H1 (cell line): ENCODE results near the gene MRTFB. TPM values are rescaled to one million over a fixed set of nuclear protein-coding genes. Genes with fewer than 3 reads are reported as not detected.

Experiments used
- CTCF ChIA-PET: fragments of 300-600 bp; sonication (Branson Sonifier 250); formaldehyde crosslinking; loops from one replicate; lab custom pipeline; 2021; ENCODE audit not compliant: partially characterized antibody; lab: Charles Lee
- POLR2A ChIA-PET: fragments of 300-600 bp; sonication (Branson Sonifier 250); formaldehyde crosslinking; loops from one replicate; lab custom pipeline; 2021; ENCODE audit warnings: inconsistent platforms; ENCODE audit not compliant: partially characterized antibody; lab: Charles Lee
- DNase-seq, 2 experiments: peaks; one replicate each; pipeline versions ENCODE4 v3.0.0 to v3.0.0-alpha.2; 2010 to 2022; ENCODE audit warnings: low spot score in 2 of 2, low read depth in 1 of 2, mixed read lengths in 1 of 2
- FAIRE-seq: peaks from 2 replicates; lab custom pipeline; 2011; peaks lifted over from hg19 to GRCh38; lab: Jason Lieb, UNC
- H2AFZ ChIP-seq: 2 replicates; pipeline ENCODE4 v1.8.1; 2012; ENCODE audit warnings: low read length, inconsistent platforms
- H2AK5ac ChIP-seq: 2 replicates; pipeline ENCODE4 v1.6.1; 2013; ENCODE audit warnings: low read depth, low read length
- H2BK120ac ChIP-seq: replicated peaks from 2 replicates; pipeline ENCODE3; 2013; ENCODE audit warnings: low read depth, low read length, inconsistent platforms
- H2BK12ac ChIP-seq: 2 replicates; pipeline ENCODE4 v1.6.1; 2013; ENCODE audit warnings: low read depth, low read length
- H2BK15ac ChIP-seq: 2 replicates; pipeline ENCODE4 v1.6.1; 2013; ENCODE audit warnings: low read length
- H2BK20ac ChIP-seq: 2 replicates; pipeline ENCODE4 v1.6.1; 2013; ENCODE audit warnings: low read length
- H2BK5ac ChIP-seq: 2 replicates; pipeline ENCODE4 v1.6.1; 2013; ENCODE audit warnings: low read depth, low read length
- H3K14ac ChIP-seq: 2 replicates; pipeline ENCODE4 v1.6.1; 2013; ENCODE audit warnings: inconsistent platforms; ENCODE audit not compliant: insufficient read length
- H3K18ac ChIP-seq: 2 replicates; pipeline ENCODE4 v1.6.1; 2013; ENCODE audit warnings: low read length; ENCODE audit errors: extremely low read depth
- H3K23ac ChIP-seq: 2 replicates; pipeline ENCODE4 v1.6.1; 2013; ENCODE audit warnings: inconsistent platforms; ENCODE audit not compliant: insufficient read length
- H3K23me2 ChIP-seq: 2 replicates; pipeline ENCODE4 v1.6.1; 2013; ENCODE audit warnings: low read depth, low read length
- H3K27ac ChIP-seq: 2 replicates; pipeline ENCODE4 v1.6.1; 2011; ENCODE audit warnings: low read depth, low read length, inconsistent platforms
- H3K27me3 ChIP-seq, 4 experiments: replicated peaks in 1 of 4; 1 replicate in 1 of 4; 2 replicates in 3 of 4; pipeline versions ENCODE4 v1.6.1 to v1.8.1; 2011 to 2013; ENCODE audit warnings: low read length in 3 of 4, mild to moderate bottlenecking in 3 of 4, inconsistent platforms in 2 of 4, mixed read lengths in 2 of 4, moderate library complexity in 1 of 4; ENCODE audit not compliant: control insufficient read depth in 3 of 4, insufficient read depth in 3 of 4; ENCODE audit errors: extremely low read depth in 1 of 4
- H3K36me3 ChIP-seq, 4 experiments: 2 replicates each; pipeline versions ENCODE4 v1.6.1 to v1.8.1; 2011 to 2013; ENCODE audit warnings: mild to moderate bottlenecking in 4 of 4, low read length in 3 of 4, moderate library complexity in 2 of 4, control low read depth in 1 of 4, inconsistent platforms in 1 of 4; ENCODE audit not compliant: insufficient read depth in 4 of 4, control insufficient read depth in 2 of 4
- H3K4ac ChIP-seq: replicated peaks from 2 replicates; pipeline ENCODE3; 2013; ENCODE audit warnings: low read length, low read depth, mixed read lengths, inconsistent platforms; ENCODE audit not compliant: insufficient read length
- H3K4me1 ChIP-seq, 4 experiments: replicated peaks in 1 of 4; 1 replicate in 1 of 4; 2 replicates in 3 of 4; pipeline versions ENCODE4 v1.6.1 to v1.8.1; 2011 to 2013; ENCODE audit warnings: low read length in 3 of 4, inconsistent platforms in 2 of 4, mixed read lengths in 1 of 4; ENCODE audit not compliant: insufficient read depth in 4 of 4, control insufficient read depth in 3 of 4
- H3K4me2 ChIP-seq, 2 experiments: 2 replicates each; pipeline versions ENCODE4 v1.6.1 to v1.8.1; 2011 to 2013; ENCODE audit warnings: low read depth in 2 of 2, low read length in 2 of 2, control low read depth in 1 of 2, inconsistent platforms in 1 of 2, mild to moderate bottlenecking in 1 of 2; ENCODE audit not compliant: insufficient read depth in 1 of 2
- H3K4me3 ChIP-seq, 4 experiments: fragments of 200-600, 300-600 bp in 1 of 4; sonication (generic), shearing (Covaris generic), sonication (Bioruptor Twin) in 1 of 4; 2 replicates each; pipeline versions ENCODE4 v1.5.1 to v1.8.1; 2011 to 2016; ENCODE audit warnings: low read length in 4 of 4, low read depth in 3 of 4, control low read depth in 2 of 4, inconsistent platforms in 2 of 4, mild to moderate bottlenecking in 2 of 4, mixed read lengths in 1 of 4, moderate library complexity in 1 of 4; ENCODE audit not compliant: insufficient read depth in 2 of 4; ENCODE audit errors: extremely low read depth in 1 of 4
- H3K56ac ChIP-seq: replicated peaks from 2 replicates; pipeline ENCODE3; 2013; ENCODE audit warnings: low read depth, mild to moderate bottlenecking, mixed read lengths, low read length, inconsistent platforms; ENCODE audit not compliant: insufficient read length
- H3K79me1 ChIP-seq: 2 replicates; pipeline ENCODE4 v1.6.1; 2013; ENCODE audit warnings: low read depth, low read length, control low read depth
- H3K79me2 ChIP-seq, 2 experiments: 2 replicates each; pipeline versions ENCODE4 v1.6.1 to v1.8.1; 2012 to 2013; ENCODE audit warnings: low read length in 2 of 2, mild to moderate bottlenecking in 2 of 2, inconsistent platforms in 1 of 2; ENCODE audit not compliant: insufficient read depth in 2 of 2, control insufficient read depth in 1 of 2
- H3K9ac ChIP-seq, 4 experiments: replicated peaks in 1 of 4; 1 replicate in 1 of 4; 2 replicates in 3 of 4; pipeline versions ENCODE4 v1.6.1 to v1.8.1; 2011 to 2013; ENCODE audit warnings: low read depth in 3 of 4, low read length in 3 of 4, control low read depth in 2 of 4, mild to moderate bottlenecking in 2 of 4, moderate library complexity in 2 of 4, inconsistent platforms in 1 of 4; ENCODE audit errors: extremely low read depth in 1 of 4
- H3K9me3 ChIP-seq, 2 experiments: 2 replicates each; pipeline versions ENCODE4 v1.6.1 to v1.8.1; 2012 to 2013; ENCODE audit warnings: mild to moderate bottlenecking in 2 of 2, moderate library complexity in 2 of 2, control low read depth in 1 of 2, inconsistent platforms in 1 of 2, low read depth in 1 of 2, low read length in 1 of 2, mixed read lengths in 1 of 2; ENCODE audit not compliant: insufficient read depth in 2 of 2
- H4K20me1 ChIP-seq, 2 experiments: replicated peaks in 1 of 2; 2 replicates each; pipeline versions ENCODE3 to v1.8.1; 2011 to 2013; ENCODE audit warnings: inconsistent platforms in 2 of 2, low read length in 2 of 2, mild to moderate bottlenecking in 1 of 2; ENCODE audit not compliant: insufficient read depth in 2 of 2, control insufficient read depth in 1 of 2
- H4K5ac ChIP-seq: 2 replicates; pipeline ENCODE4 v1.6.1; 2013; ENCODE audit warnings: low read length, low read depth, mixed read lengths, inconsistent platforms; ENCODE audit not compliant: insufficient read length
- H4K8ac ChIP-seq: 2 replicates; pipeline ENCODE4 v1.8.0; 2013; ENCODE audit warnings: mild to moderate bottlenecking, moderate library complexity, low read length, inconsistent platforms; ENCODE audit not compliant: insufficient read depth; ENCODE audit errors: extremely low read depth
- H4K91ac ChIP-seq: replicated peaks from 2 replicates; pipeline ENCODE3; 2013; ENCODE audit warnings: low read length, mixed read lengths, inconsistent platforms; ENCODE audit not compliant: insufficient read length
- CTCF ChIP-seq, 3 experiments: IDR thresholded peaks; 1 replicate in 2 of 3; 2 replicates in 1 of 3; pipeline versions ENCODE4 v1.5.1 to v1.6.1; 2011; ENCODE audit warnings: low read length in 3 of 3, mild to moderate bottlenecking in 3 of 3, inconsistent platforms in 2 of 3, low read depth in 1 of 3, moderate library complexity in 1 of 3; ENCODE audit not compliant: insufficient read depth in 1 of 3; ENCODE audit errors: control extremely low read depth in 1 of 3
- JUN ChIP-seq: IDR thresholded peaks from 2 replicates; pipeline ENCODE4 v1.6.1; 2011; ENCODE audit warnings: low read depth, mild to moderate bottlenecking, improper control_type of control experiment, low read length
- JUND ChIP-seq: IDR thresholded peaks from 2 replicates; pipeline ENCODE4 v1.6.1; 2011; ENCODE audit warnings: mild to moderate bottlenecking, improper control_type of control experiment, low read length
- NRF1 ChIP-seq: IDR thresholded peaks from 2 replicates; pipeline ENCODE4 v1.6.1; 2011; ENCODE audit warnings: mild to moderate bottlenecking, low read depth, low read length, improper control_type of control experiment
- POLR2A ChIP-seq, 2 experiments: IDR thresholded peaks; 1 replicate in 1 of 2; 2 replicates in 1 of 2; pipeline ENCODE4 v1.6.1; 2011; ENCODE audit warnings: low read depth in 2 of 2, low read length in 2 of 2, mild to moderate bottlenecking in 2 of 2; ENCODE audit errors: control extremely low read depth in 1 of 2
- RBBP5 ChIP-seq: IDR thresholded peaks from 2 replicates; pipeline ENCODE4 v1.7.1; 2012; ENCODE audit warnings: low read depth, mild to moderate bottlenecking, inconsistent platforms, low read length, moderate library complexity, borderline replicate concordance
- RXRA ChIP-seq: IDR thresholded peaks from 2 replicates; pipeline ENCODE4 v1.6.1; 2011; ENCODE audit warnings: low read depth, mild to moderate bottlenecking, low read length, moderate library complexity; ENCODE audit not compliant: insufficient read depth
- TAF1 ChIP-seq: IDR thresholded peaks from 2 replicates; pipeline ENCODE4 v1.6.1; 2011; ENCODE audit warnings: mild to moderate bottlenecking, low read depth, low read length
- TEAD4 ChIP-seq: IDR thresholded peaks from 2 replicates; pipeline ENCODE4 v1.6.1; 2012; ENCODE audit warnings: low read depth, low read length, inconsistent platforms, mixed read lengths
- WGBS, 2 experiments: shearing (Covaris generic) in 1 of 2; methylation state at CpG; one replicate each; pipeline versions ENCODE4 v1.1.6 to v1.1.7; 2013 to 2015; ENCODE audit warnings: low lambda C conversion rate in 2 of 2, mixed read lengths in 2 of 2, inconsistent platforms in 1 of 2, low coverage in 1 of 2, missing lambda C conversion rate in 1 of 2; ENCODE audit not compliant: insufficient replicate concordance in 2 of 2, insufficient coverage in 1 of 2, insufficient read length in 1 of 2; ENCODE audit errors: extremely low coverage in 1 of 2, missing lambda C conversion rate in 1 of 2; 5-methylcytosine and 5-hydroxymethylcytosine counted together
- polyA plus RNA-seq, 7 experiments: library from polyadenylated mRNA; depleted of rRNA in 3 of 7; stranded (reverse) in 5 of 7; unstranded in 2 of 7; fragments of >200 nt in 5 of 7; fragments of 200-250 nt in 2 of 7; gene quantifications; 1 replicate in 5 of 7; 2 replicates in 1 of 7; 4 replicates in 1 of 7; pipeline versions ENCODE4 v1.2.1 to v1.2.3, GENCODE V29; 2011 to 2013; ENCODE audit warnings: missing spikeins in 2 of 7, mixed read lengths in 2 of 7
- total RNA-seq: library from RNA; stranded (reverse); fragmentation: NEBNext Ultra II Directional; extraction: Animal tissue kit (Norgen Biotek cat#: 25700); gene quantifications from 2 replicates; pipeline ENCODE4 v1.2.1, GENCODE V29; 2021

MRTFB gene
- total and polyA plus RNA-seq, 2 of the 8 experiments (the other 6 are each of a cell fraction or from before 2014, with no cell fraction given): 13.5 to 34.9 TPM

GRCh38 chr16:14164916-14165662, 94.0 kb downstream of the MRTFB start:
- ChIA-PET POLR2A (no interaction called here), CTCF (interaction anchor here (0.6 kb wide), 1 partner anchor 13 kb away, joined by 3 read pairs; no protein-coding TSS in a partner anchor)
- FAIRE-seq (no peak), DNase-seq (no peak)
- WGBS, 2 experiments: 85% methylated on average over 5 of the region's 5 CpGs; no CpG with 5 or more reads in 1 of the 2 experiments
- Histone ChIP-seq H2BK12ac (no peak overlapping the region; the same call in 1 of the 2 replicates), H3K56ac (no peak overlapping the region), H3K14ac (no peak overlapping the region), H2AK5ac (no peak overlapping the region; the same call in 1 of the 2 replicates), H4K5ac (no peak overlapping the region), H3K18ac (no peak overlapping the region), H3K4me3 (no peak overlapping the region), H3K23me2 (peaks cover 2% of the 10 kb centered on the region; the same call in 1 of the 2 replicates), H2BK120ac (no peak overlapping the region), H3K9ac (no peak overlapping the region), H2AFZ (no peak overlapping the region), H3K9me3 (no peaks in the 10 kb centered on the region), H4K8ac (no peak overlapping the region), H3K27me3 (no peaks in the 10 kb centered on the region), H2BK20ac (no peak overlapping the region), H2BK5ac (no peak overlapping the region; the same call in 1 of the 2 replicates), H2BK15ac (no peak overlapping the region), H3K79me1 (peaks cover 6% of the 10 kb centered on the region; the same call in 1 of the 2 replicates), H3K4me2 (no peak overlapping the region), H3K36me3 (no peaks in the 10 kb centered on the region), H3K4me1 (no peaks in the 10 kb centered on the region), H4K91ac (no peak overlapping the region), H4K20me1 (no peaks in the 10 kb centered on the region), H3K27ac (no peak overlapping the region), H3K79me2 (no peaks in the 10 kb centered on the region), H3K23ac (no peak overlapping the region), H3K4ac (no peak overlapping the region)
- TF ChIP-seq CTCF (IDR thresholded peaks at IDR 0.05; ENCODE audit: control extremely low read depth in 1 of 3, insufficient read depth in 1 of 3, low read depth in 1 of 3, low read length in 3 of 3): no peak
- TF ChIP-seq RBBP5: no peak
- no peak for TF ChIP-seq JUND
- no peak for TF ChIP-seq RXRA
- no peak for TF ChIP-seq TEAD4
- TF ChIP-seq TAF1: no peak
- TF ChIP-seq JUN: no peak
- no peak for TF ChIP-seq POLR2A (IDR thresholded peaks at IDR 0.05; ENCODE audit: control extremely low read depth in 1 of 2, low read depth in 2 of 2, low read length in 2 of 2)
- no peak for TF ChIP-seq NRF1
